Measurements from ENCODE around the gene HNRNPH2.

- TF ChIP-seq CTCF (conservative IDR thresholded peaks at IDR 0.05) (no peak), EZH2 (IDR thresholded peaks at IDR 0.05; ENCODE audit: low read depth) (no peak)
Observed at GRCh38 chrX:101450961-101451360, 42.9 kb downstream of the HNRNPH2 start.

Data from PC-9 (cell line).